ENCODE data around the gene MLLT3. TPM values are rescaled to one million over a fixed set of nuclear protein-coding genes. Genes with fewer than 3 reads are reported as not detected.

Gene MLLT3
- total and polyA plus RNA-seq, 9 donors = 8.7 to 15.4 (median 13.8) TPM

GRCh38 chr9:20417373-20418080 lies 204.8 kb downstream of the MLLT3 start:
- Histone ChIP-seq H3K27ac (no peak overlapping the region), H3K9me3 (no peaks in the 10 kb centered on the region), H3K27me3 (no peaks in the 10 kb centered on the region), H3K36me3 (no peaks in the 10 kb centered on the region), H3K4me1 (ENCODE audit: insufficient read depth) (no peaks in the 10 kb centered on the region), H3K4me3 (no peak overlapping the region)
- DNase-seq = no peak
- WGBS, 3 donors = 90 to 92% (median 92%) methylated on average over 5 of the region's 5 CpGs
- intact Hi-C loops (cut with DNase I) = no loop called here
- TF ChIP-seq EP300 (IDR thresholded peaks at IDR 0.05) = no peak
- no peak for TF ChIP-seq CTCF (IDR thresholded peaks at IDR 0.05)
- TF ChIP-seq POLR2A (IDR thresholded peaks at IDR 0.05) = no peak

GRCh38 chr9:20414150-20414549 lies 208.1 kb downstream of the MLLT3 start:
- H3K9me3 ChIP-seq = no peaks in the 10 kb centered on the region
- intact Hi-C loops (cut with DNase I) = no loop called here
- H3K4me3 ChIP-seq = no peak overlapping the region
- no peak overlapping the region for H3K27ac ChIP-seq
- no peaks in the 10 kb centered on the region for H3K36me3 ChIP-seq
- no peak for DNase-seq
- no peak for TF ChIP-seq CTCF (IDR thresholded peaks at IDR 0.05)
- TF ChIP-seq POLR2A (IDR thresholded peaks at IDR 0.05) = no peak
- TF ChIP-seq EP300 (IDR thresholded peaks at IDR 0.05) = no peak
- no peaks in the 10 kb centered on the region for H3K27me3 ChIP-seq
- no peaks in the 10 kb centered on the region for H3K4me1 ChIP-seq (ENCODE audit: insufficient read depth)

GRCh38 chr9:20409321-20410092 lies 212.8 kb downstream of the MLLT3 start:
- no peak overlapping the region for H3K27ac ChIP-seq
- no peak for DNase-seq
- intact Hi-C loops (cut with DNase I) = no loop called here
- no peaks in the 10 kb centered on the region for H3K9me3 ChIP-seq
- H3K36me3 ChIP-seq = no peaks in the 10 kb centered on the region
- no peaks in the 10 kb centered on the region for H3K4me1 ChIP-seq (ENCODE audit: insufficient read depth)
- TF ChIP-seq POLR2A (IDR thresholded peaks at IDR 0.05) (no peak), CTCF (IDR thresholded peaks at IDR 0.05) (no peak), EP300 (IDR thresholded peaks at IDR 0.05) (no peak)
- H3K27me3 ChIP-seq = no peaks in the 10 kb centered on the region
- H3K4me3 ChIP-seq = no peak overlapping the region

GRCh38 chr9:20408513-20408912 lies 213.8 kb downstream of the MLLT3 start:
- no peaks in the 10 kb centered on the region for H3K4me1 ChIP-seq (ENCODE audit: insufficient read depth)
- DNase-seq = no peak
- TF ChIP-seq POLR2A (IDR thresholded peaks at IDR 0.05) (no peak), CTCF (IDR thresholded peaks at IDR 0.05) (no peak), EP300 (IDR thresholded peaks at IDR 0.05) (no peak)
- H3K4me3 ChIP-seq = no peak overlapping the region
- 63 to 65% (median 64%) methylated on average over 4 of the region's 4 CpGs for WGBS, 3 donors
- H3K27ac ChIP-seq = no peak overlapping the region
- H3K36me3 ChIP-seq = no peaks in the 10 kb centered on the region
- H3K9me3 ChIP-seq = no peaks in the 10 kb centered on the region
- no peaks in the 10 kb centered on the region for H3K27me3 ChIP-seq
- intact Hi-C loops (cut with DNase I) = no loop called here
